GM06990 (cell line): ENCODE measurements around the gene PHF11.

Source experiments
- DNase-seq: peaks from one replicate; pipeline ENCODE4 v3.0.0-alpha.2; 2011; ENCODE audit not compliant: insufficient read length; ENCODE audit errors: extremely low read depth
- H3K27me3 ChIP-seq: replicated peaks from 2 replicates; pipeline ENCODE4 v1.6.0; 2011; ENCODE audit warnings: low read length; ENCODE audit not compliant: control insufficient read depth, insufficient read depth
- H3K36me3 ChIP-seq: 2 replicates; pipeline ENCODE4 v1.5.1; 2011; ENCODE audit warnings: low read length; ENCODE audit not compliant: control insufficient read depth, insufficient read depth
- H3K4me3 ChIP-seq: replicated peaks from 2 replicates; pipeline ENCODE4 v1.5.1; 2011; ENCODE audit warnings: low read depth, mild to moderate bottlenecking, control low read depth, low read length
- CTCF ChIP-seq: IDR thresholded peaks from 2 replicates; pipeline ENCODE4 v1.5.1; 2011; ENCODE audit warnings: low read length, control low read depth, mild to moderate bottlenecking, inconsistent platforms; ENCODE audit not compliant: insufficient read depth, poor library complexity, severe bottlenecking

Gene PHF11

DNA sequence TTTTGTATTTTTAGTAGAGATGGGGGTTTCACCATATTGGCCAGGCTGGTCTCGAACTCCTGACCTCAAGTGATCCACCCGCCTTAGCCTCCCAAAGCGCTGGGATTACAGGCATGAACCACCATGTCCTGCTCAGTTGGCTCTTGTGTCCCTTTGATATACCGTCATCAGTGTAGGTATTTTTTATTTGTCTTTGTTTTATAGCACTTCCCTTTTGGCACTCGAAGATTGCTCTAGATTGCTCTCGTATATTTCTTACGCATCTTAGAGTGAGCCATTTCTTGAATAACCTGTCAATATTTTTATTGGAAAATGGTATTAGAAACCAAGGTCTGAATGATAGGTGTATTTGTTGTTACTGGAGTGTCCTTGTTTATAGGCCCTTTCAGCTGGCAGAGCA is 42.3 kb upstream of the PHF11 start:
- Histone ChIP-seq H3K27me3 (no peaks in the 10 kb centered on the region), H3K4me3 (no peak overlapping the region), H3K36me3 (no peaks in the 10 kb centered on the region)
- no peak for DNase-seq
- no peak for TF ChIP-seq CTCF

- H3K27me3 ChIP-seq: no peaks in the 10 kb centered on the region
- DNase-seq: peak; percentile 49
- H3K4me3 ChIP-seq: no peak overlapping the region
- no peak for TF ChIP-seq CTCF
- no peaks in the 10 kb centered on the region for H3K36me3 ChIP-seq
Measured at GRCh38 chr13:49454388-49455006, 41.3 kb upstream of the PHF11 start.

GRCh38 chr13:49455007-49455398 is 40.8 kb upstream of the PHF11 start:
- H3K36me3 ChIP-seq: no peaks in the 10 kb centered on the region
- DNase-seq: no peak
- no peak for TF ChIP-seq CTCF
- H3K27me3 ChIP-seq: no peaks in the 10 kb centered on the region
- no peak overlapping the region for H3K4me3 ChIP-seq

DNA sequence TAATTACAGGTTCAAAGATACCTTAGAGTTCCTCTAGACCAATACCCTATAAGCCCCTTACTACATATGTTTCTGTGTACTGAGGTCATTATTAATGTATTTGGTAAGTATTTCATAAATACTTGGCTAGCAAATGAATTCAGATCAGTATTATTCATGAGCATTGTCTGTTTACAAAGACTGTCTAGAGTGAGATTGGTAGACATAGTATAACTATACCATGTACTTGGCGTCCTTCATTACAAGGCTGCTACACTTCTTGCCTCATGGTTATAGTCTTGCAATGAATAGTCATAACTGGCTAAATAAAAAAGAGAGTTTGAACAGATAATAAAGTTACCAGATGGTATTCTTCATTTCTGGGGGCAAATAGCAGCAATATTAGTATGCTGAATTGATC is 39.6 kb upstream of the PHF11 start:
- Histone ChIP-seq H3K36me3 (no peaks in the 10 kb centered on the region), H3K4me3 (no peak overlapping the region), H3K27me3 (no peaks in the 10 kb centered on the region)
- no peak for DNase-seq
- no peak for TF ChIP-seq CTCF

DNA sequence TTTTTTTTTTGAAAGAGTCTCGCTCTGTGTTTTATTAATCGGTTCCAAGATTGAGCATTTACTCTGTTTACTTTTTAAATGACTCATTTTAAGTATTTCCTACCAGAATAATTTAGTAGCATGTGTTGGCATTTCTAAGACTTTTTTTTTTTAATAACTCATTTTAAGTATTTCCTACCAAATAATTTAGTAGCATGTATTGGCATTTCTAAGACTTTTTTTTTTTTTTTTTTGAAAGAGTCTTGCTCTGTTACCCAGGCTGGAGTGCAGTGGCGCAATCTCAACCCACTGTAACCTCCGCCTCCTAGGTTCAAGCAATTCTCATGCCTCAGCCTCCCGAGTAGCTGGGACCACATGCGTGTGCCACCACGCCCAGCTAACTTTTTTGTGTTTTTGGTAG is 38.5 kb upstream of the PHF11 start:
- peaks cover 3% of the 10 kb centered on the region for H3K36me3 ChIP-seq
- no peak for DNase-seq
- no peaks in the 10 kb centered on the region for H3K27me3 ChIP-seq
- TF ChIP-seq CTCF: no peak
- no peak overlapping the region for H3K4me3 ChIP-seq

- no peak for DNase-seq
- Histone ChIP-seq H3K36me3 (peaks cover 6% of the 10 kb centered on the region), H3K27me3 (no peaks in the 10 kb centered on the region), H3K4me3 (no peak overlapping the region)
- TF ChIP-seq CTCF: no peak
Measured at GRCh38 chr13:49459580-49459979, 36.2 kb upstream of the PHF11 start.
